Choroid plexus epithelial cell (primary cell): ENCODE results near the gene RASSF8.

Source experiments
- DNase-seq: peaks from one replicate; pipeline ENCODE4 v3.0.0-alpha.2; 2010; ENCODE audit warnings: low read depth
- H3K4me3 ChIP-seq: 2 replicates; pipeline ENCODE4 v1.5.1; 2011; ENCODE audit warnings: low read depth, mild to moderate bottlenecking, control low read depth, low read length, moderate library complexity
- CTCF ChIP-seq: conservative IDR thresholded peaks from 2 replicates; pipeline ENCODE4 v1.5.1; 2011; ENCODE audit warnings: low read depth, mild to moderate bottlenecking, control low read depth, inconsistent platforms, low read length, moderate library complexity

Gene RASSF8

DNA sequence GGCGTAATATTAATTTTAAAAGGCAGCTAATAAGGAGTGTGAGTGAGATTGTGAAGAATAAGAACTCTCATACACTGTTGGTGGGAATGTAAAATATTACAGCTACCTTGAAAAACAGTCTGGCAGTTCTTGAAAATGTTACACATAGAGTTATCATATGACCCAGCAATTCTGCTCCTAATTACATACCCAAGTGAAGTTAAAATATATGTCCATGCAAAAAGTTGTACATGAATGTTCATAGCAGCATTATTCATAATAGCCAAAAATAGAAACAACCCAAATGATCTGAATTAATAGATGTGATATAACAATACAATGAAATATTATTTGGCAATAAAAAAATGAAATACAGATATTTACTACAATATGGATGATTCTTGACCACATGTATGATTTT lies 68.2 kb downstream of the RASSF8 start:
- no peak overlapping the region for H3K4me3 ChIP-seq
- no peak for TF ChIP-seq CTCF

GRCh38 chr12:26027401-26027800 lies 68.9 kb downstream of the RASSF8 start:
- no peak overlapping the region for H3K4me3 ChIP-seq
- TF ChIP-seq CTCF, result no peak
- no peak for DNase-seq

More for the DNA sequence above, 68.2 kb downstream of the RASSF8 start:
- no peak for DNase-seq

GRCh38 chr12:26028953-26029735 lies 70.7 kb downstream of the RASSF8 start:
- peak; percentile 81 for DNase-seq
- H3K4me3 ChIP-seq, result no peak overlapping the region
- TF ChIP-seq CTCF, result peak; percentile 80

- DNase-seq, result no peak
- no peak overlapping the region for H3K4me3 ChIP-seq
- no peak for TF ChIP-seq CTCF
Observed at GRCh38 chr12:26029736-26030022, 71.2 kb downstream of the RASSF8 start.

GRCh38 chr12:26030371-26030770 lies 71.9 kb downstream of the RASSF8 start:
- no peak for TF ChIP-seq CTCF
- no peak overlapping the region for H3K4me3 ChIP-seq
- DNase-seq, result no peak

DNA sequence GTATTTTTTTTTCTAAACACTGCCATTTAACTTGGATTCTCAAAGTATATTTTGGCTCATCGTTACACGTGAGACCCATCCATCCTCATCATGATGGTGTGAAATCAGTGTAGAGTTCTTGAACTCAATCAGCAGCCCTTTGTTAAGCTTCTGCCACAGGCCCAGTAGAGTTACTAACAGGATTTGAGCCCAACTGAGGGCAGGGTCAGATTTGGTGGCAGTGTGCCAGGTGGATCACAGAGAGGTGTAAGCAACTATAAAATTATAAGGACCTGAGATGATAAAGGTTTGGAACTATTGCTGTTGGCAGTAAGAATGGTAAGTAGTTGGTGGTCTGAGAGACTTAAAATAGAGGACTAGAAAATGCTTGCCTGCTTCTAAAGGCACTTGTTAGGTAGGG lies 72.8 kb downstream of the RASSF8 start:
- no peak overlapping the region for H3K4me3 ChIP-seq
- no peak for DNase-seq
- TF ChIP-seq CTCF, result no peak

- no peak for TF ChIP-seq CTCF
- DNase-seq, result no peak
- no peak overlapping the region for H3K4me3 ChIP-seq
Observed at GRCh38 chr12:26031827-26032226, 73.3 kb downstream of the RASSF8 start.
